Gastrocnemius medialis (tissue), 4 donors: ENCODE measurements around the gene LDLRAD4.

Experiments used
- CTCF ChIP-seq, 5 experiments: fragments of 450-650 bp in 3 of 5; fragments of 200-600 bp in 2 of 5; sonication (generic) in 2 of 5; IDR thresholded peaks in 4 of 5; conservative IDR thresholded peaks in 1 of 5; 1 replicate in 4 of 5; 2 replicates in 1 of 5; pipeline ENCODE4 v1.5.1; 2016 to 2019; ENCODE audit warnings: antibody characterized with exemption in 5 of 5, mild to moderate bottlenecking in 3 of 5, moderate library complexity in 3 of 5
- POLR2A ChIP-seq, 2 donors: fragments of 450-650 bp; IDR thresholded peaks; one replicate each; pipeline ENCODE4 v1.6.1; 2017; ENCODE audit warnings: antibody characterized with exemption in 2 of 2, mild to moderate bottlenecking in 2 of 2, moderate library complexity in 2 of 2

- TF ChIP-seq CTCF (IDR thresholded peaks at IDR 0.05 in 4 of 5, conservative IDR thresholded peaks at IDR 0.05 in 1 of 5) (no peak), POLR2A (IDR thresholded peaks at IDR 0.05) (no peak)
These were observed 65.2 kb downstream of the LDLRAD4 start for GRCh38 chr18:13283746-13284145.
